ENCODE measurements around the gene NF1. TPM values are rescaled to one million over a fixed set of nuclear protein-coding genes. Genes with fewer than 3 reads are reported as not detected.

Gene NF1
- total and polyA plus RNA-seq, 2 of the 13 experiments (the other 11 are each of a cell fraction or from before 2014, with no cell fraction given) = 21.5 to 26.5 TPM

DNA sequence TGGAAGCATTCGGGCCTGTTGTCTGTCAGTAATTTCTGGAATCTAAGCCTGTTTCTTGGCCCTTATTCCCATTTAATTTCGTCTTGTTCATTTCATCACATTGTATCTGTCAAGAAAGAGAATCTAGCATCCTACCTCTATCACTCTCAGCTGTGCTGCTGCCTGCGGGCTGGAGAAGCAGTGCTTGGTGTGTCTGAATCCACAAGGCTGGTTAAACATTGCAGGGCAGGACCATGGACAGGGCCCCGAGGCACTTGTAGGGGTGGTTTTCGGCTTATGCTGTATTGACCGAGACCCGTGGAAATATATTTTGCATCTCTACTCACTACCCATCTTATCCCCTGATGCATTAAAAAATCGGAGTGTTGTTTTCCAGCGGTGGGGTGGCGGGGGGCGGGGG, 299.8 kb downstream of the NF1 start (continued):
- TF ChIP-seq, protein P1, sequence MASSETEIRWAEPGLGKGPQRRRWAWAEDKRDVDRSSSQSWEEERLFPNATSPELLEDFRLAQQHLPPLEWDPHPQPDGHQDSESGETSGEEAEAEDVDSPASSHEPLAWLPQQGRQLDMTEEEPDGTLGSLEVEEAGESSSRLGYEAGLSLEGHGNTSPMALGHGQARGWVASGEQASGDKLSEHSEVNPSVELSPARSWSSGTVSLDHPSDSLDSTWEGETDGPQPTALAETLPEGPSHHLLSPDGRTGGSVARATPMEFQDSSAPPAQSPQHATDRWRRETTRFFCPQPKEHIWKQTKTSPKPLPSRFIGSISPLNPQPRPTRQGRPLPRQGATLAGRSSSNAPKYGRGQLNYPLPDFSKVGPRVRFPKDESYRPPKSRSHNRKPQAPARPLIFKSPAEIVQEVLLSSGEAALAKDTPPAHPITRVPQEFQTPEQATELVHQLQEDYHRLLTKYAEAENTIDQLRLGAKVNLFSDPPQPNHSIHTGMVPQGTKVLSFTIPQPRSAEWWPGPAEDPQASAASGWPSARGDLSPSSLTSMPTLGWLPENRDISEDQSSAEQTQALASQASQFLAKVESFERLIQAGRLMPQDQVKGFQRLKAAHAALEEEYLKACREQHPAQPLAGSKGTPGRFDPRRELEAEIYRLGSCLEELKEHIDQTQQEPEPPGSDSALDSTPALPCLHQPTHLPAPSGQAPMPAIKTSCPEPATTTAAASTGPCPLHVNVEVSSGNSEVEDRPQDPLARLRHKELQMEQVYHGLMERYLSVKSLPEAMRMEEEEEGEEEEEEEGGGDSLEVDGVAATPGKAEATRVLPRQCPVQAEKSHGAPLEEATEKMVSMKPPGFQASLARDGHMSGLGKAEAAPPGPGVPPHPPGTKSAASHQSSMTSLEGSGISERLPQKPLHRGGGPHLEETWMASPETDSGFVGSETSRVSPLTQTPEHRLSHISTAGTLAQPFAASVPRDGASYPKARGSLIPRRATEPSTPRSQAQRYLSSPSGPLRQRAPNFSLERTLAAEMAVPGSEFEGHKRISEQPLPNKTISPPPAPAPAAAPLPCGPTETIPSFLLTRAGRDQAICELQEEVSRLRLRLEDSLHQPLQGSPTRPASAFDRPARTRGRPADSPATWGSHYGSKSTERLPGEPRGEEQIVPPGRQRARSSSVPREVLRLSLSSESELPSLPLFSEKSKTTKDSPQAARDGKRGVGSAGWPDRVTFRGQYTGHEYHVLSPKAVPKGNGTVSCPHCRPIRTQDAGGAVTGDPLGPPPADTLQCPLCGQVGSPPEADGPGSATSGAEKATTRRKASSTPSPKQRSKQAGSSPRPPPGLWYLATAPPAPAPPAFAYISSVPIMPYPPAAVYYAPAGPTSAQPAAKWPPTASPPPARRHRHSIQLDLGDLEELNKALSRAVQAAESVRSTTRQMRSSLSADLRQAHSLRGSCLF (CRISPR knock-in tag; IDR thresholded peaks at IDR 0.05; ENCODE audit: borderline replicate concordance) = peak; percentile 11; the same call in 1 of the 2 replicates
- no peak for TF ChIP-seq ZNF510 (CRISPR knock-in tag; IDR thresholded peaks at IDR 0.05; ENCODE audit: low read depth)
- TF ChIP-seq ZNF557 (CRISPR knock-in tag; IDR thresholded peaks at IDR 0.05) = 0 out of 2 replicates have a peak, but pooled peaks have one; percentile 67
- TF ChIP-seq PRMT3 (CRISPR knock-in tag; IDR thresholded peaks at IDR 0.05; ENCODE audit: borderline replicate concordance, low read depth) = peak; percentile 90; the same call in 1 of the 2 replicates
- 0 out of 2 replicates have a peak, but pooled peaks have one; percentile 56 for TF ChIP-seq ZNF205 (CRISPR knock-in tag; IDR thresholded peaks at IDR 0.05)
- TF ChIP-seq ZBTB42 (CRISPR knock-in tag; IDR thresholded peaks at IDR 0.05) = no peak
- no peak for TF ChIP-seq ZKSCAN5 (CRISPR knock-in tag; IDR thresholded peaks at IDR 0.05)
- TF ChIP-seq, protein P2, sequence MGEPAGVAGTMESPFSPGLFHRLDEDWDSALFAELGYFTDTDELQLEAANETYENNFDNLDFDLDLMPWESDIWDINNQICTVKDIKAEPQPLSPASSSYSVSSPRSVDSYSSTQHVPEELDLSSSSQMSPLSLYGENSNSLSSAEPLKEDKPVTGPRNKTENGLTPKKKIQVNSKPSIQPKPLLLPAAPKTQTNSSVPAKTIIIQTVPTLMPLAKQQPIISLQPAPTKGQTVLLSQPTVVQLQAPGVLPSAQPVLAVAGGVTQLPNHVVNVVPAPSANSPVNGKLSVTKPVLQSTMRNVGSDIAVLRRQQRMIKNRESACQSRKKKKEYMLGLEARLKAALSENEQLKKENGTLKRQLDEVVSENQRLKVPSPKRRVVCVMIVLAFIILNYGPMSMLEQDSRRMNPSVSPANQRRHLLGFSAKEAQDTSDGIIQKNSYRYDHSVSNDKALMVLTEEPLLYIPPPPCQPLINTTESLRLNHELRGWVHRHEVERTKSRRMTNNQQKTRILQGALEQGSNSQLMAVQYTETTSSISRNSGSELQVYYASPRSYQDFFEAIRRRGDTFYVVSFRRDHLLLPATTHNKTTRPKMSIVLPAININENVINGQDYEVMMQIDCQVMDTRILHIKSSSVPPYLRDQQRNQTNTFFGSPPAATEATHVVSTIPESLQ (CRISPR knock-in tag; conservative IDR thresholded peaks at IDR 0.05) = peak; percentile 93; the same call in 1 of the 2 replicates
- TF ChIP-seq, protein P3, sequence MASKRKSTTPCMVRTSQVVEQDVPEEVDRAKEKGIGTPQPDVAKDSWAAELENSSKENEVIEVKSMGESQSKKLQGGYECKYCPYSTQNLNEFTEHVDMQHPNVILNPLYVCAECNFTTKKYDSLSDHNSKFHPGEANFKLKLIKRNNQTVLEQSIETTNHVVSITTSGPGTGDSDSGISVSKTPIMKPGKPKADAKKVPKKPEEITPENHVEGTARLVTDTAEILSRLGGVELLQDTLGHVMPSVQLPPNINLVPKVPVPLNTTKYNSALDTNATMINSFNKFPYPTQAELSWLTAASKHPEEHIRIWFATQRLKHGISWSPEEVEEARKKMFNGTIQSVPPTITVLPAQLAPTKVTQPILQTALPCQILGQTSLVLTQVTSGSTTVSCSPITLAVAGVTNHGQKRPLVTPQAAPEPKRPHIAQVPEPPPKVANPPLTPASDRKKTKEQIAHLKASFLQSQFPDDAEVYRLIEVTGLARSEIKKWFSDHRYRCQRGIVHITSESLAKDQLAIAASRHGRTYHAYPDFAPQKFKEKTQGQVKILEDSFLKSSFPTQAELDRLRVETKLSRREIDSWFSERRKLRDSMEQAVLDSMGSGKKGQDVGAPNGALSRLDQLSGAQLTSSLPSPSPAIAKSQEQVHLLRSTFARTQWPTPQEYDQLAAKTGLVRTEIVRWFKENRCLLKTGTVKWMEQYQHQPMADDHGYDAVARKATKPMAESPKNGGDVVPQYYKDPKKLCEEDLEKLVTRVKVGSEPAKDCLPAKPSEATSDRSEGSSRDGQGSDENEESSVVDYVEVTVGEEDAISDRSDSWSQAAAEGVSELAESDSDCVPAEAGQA (IDR thresholded peaks at IDR 0.05; ENCODE audit: low read depth) = no peak
- TF ChIP-seq, protein P3 (CRISPR knock-in tag; IDR thresholded peaks at IDR 0.05; ENCODE audit: borderline replicate concordance) = peak; percentile 77; the same call in 1 of the 2 replicates
- no peak for TF ChIP-seq ZNF652 (CRISPR knock-in tag; IDR thresholded peaks at IDR 0.05; ENCODE audit: borderline replicate concordance, low read depth)
- TF ChIP-seq ZNF572 (CRISPR knock-in tag; IDR thresholded peaks at IDR 0.05) = no peak
- TF ChIP-seq PPARG (CRISPR knock-in tag; conservative IDR thresholded peaks at IDR 0.05) = 0 out of 2 replicates have a peak, but pooled peaks have one; percentile 40
- peak; percentile 88 for TF ChIP-seq WIZ (CRISPR knock-in tag; IDR thresholded peaks at IDR 0.05)
- peak; percentile 75; the same call in 1 of the 2 replicates for TF ChIP-seq ZNF644 (CRISPR knock-in tag; IDR thresholded peaks at IDR 0.05; ENCODE audit: low read depth)
- TF ChIP-seq ISX (CRISPR knock-in tag; conservative IDR thresholded peaks at IDR 0.05) = 0 out of 2 replicates have a peak, but pooled peaks have one; percentile 65
- no peak for TF ChIP-seq PAWR (CRISPR knock-in tag; IDR thresholded peaks at IDR 0.05; ENCODE audit: borderline replicate concordance)
- peak; percentile 92; the same call in 1 of the 2 replicates for TF ChIP-seq SRY (CRISPR knock-in tag; IDR thresholded peaks at IDR 0.05)
